ENCODE results near the gene DDX24. TPM values are rescaled to one million over a fixed set of nuclear protein-coding genes. Genes with fewer than 3 reads are reported as not detected.

Gene DDX24
- total and polyA plus RNA-seq, 2 of the 8 experiments (the other 6 are each of a cell fraction or from before 2014, with no cell fraction given), result 89.0 to 201 TPM

- TF ChIP-seq E2F6 (IDR thresholded peaks at IDR 0.05) (no peak), CBX5 (IDR thresholded peaks at IDR 0.05; ENCODE audit: low read depth, low read length) (no peak), BRCA1 (IDR thresholded peaks at IDR 0.05; ENCODE audit: low read depth, low read length) (no peak), SAP30 (IDR thresholded peaks at IDR 0.05; ENCODE audit: insufficient read depth, insufficient replicate concordance, low read length) (no peak), GABPA (IDR thresholded peaks at IDR 0.05; ENCODE audit: borderline replicate concordance, insufficient read depth, low read length) (no peak), MAFK (IDR thresholded peaks at IDR 0.05; ENCODE audit: low read depth, low read length) (no peak)
These were observed 19.8 kb upstream of the DDX24 start (continued) for GRCh38 chr14:94100847-94101246.
